Upper lobe of right lung (tissue), 1 donor: ENCODE measurements around the gene CSNK1G2. TPM values are rescaled to one million over a fixed set of nuclear protein-coding genes. Genes with fewer than 3 reads are reported as not detected.
A peak's percentile ranks its signal among the peaks of the same experiment; 100 is the strongest.

Experiments
- ATAC-seq: fragments of 200-7000 bp; cut with Tn5 transposase; one replicate; pipeline ENCODE4 v1.9.1; 2020; ENCODE audit warnings: mild to moderate bottlenecking, moderate library complexity
- DNase-seq: peaks from one replicate; pipeline ENCODE4 v3.0.0-alpha.2; 2020
- H3K27ac ChIP-seq: fragments of 200-600 bp; one replicate; pipeline ENCODE4 v1.8.0; 2022
- H3K27me3 ChIP-seq: fragments of 200-600 bp; one replicate; pipeline ENCODE4 v1.8.0; 2022; ENCODE audit warnings: mild to moderate bottlenecking
- H3K36me3 ChIP-seq: fragments of 200-600 bp; one replicate; pipeline ENCODE4 v1.8.0; 2022
- H3K4me1 ChIP-seq: fragments of 200-600 bp; one replicate; pipeline ENCODE4 v1.8.0; 2022
- H3K4me3 ChIP-seq: fragments of 200-600 bp; one replicate; pipeline ENCODE4 v1.8.0; 2022; ENCODE audit warnings: mild to moderate bottlenecking
- H3K9me3 ChIP-seq: fragments of 200-600 bp; one replicate; pipeline ENCODE4 v1.8.0; 2022
- CTCF ChIP-seq: fragments of 200-600 bp; IDR thresholded peaks from one replicate; pipeline ENCODE4 v1.8.0; 2022; ENCODE audit warnings: antibody characterized with exemption
- intact Hi-C: fragments of 100-400 bp; cut with DNase I; formaldehyde crosslinking; loops from one replicate; pipeline ENCODE4 v1.11.0; 2022
- total RNA-seq: library from RNA; stranded (reverse); fragmentation: NEBNext Ultra II Directional; extraction: Animal tissue kit (Norgen Biotek cat#: 25700); gene quantifications from one replicate; pipeline ENCODE4 v1.2.1, GENCODE V29; 2021
- donor health status: DM: no; HTN: yes; CAD: no; lungs with severe emphysema.

Gene CSNK1G2
- total RNA-seq, 1 donor from 2014 or later: 60.6 TPM

- Histone ChIP-seq H3K27ac (no peak overlapping the region), H3K4me1 (no peaks in the 10 kb centered on the region), H3K36me3 (no peaks in the 10 kb centered on the region), H3K27me3 (no peaks in the 10 kb centered on the region), H3K9me3 (no peaks in the 10 kb centered on the region), H3K4me3 (no peak overlapping the region)
- TF ChIP-seq CTCF: no peak
- intact Hi-C loops: no loop called here
- DNase-seq (no peak), ATAC-seq (no peak)
Measured at GRCh38 chr19:2010135-2010668, 69.2 kb downstream of the CSNK1G2 start.

- Histone ChIP-seq H3K36me3 (no peaks in the 10 kb centered on the region), H3K4me3 (no peak overlapping the region), H3K27ac (no peak overlapping the region), H3K4me1 (peaks cover under 1% of the 10 kb centered on the region), H3K27me3 (no peaks in the 10 kb centered on the region), H3K9me3 (no peaks in the 10 kb centered on the region)
- no peak for ATAC-seq
- TF ChIP-seq CTCF: no peak
- DNase-seq: no peak
- intact Hi-C loops: no loop called here
Measured at GRCh38 chr19:2011169-2011568, 70.2 kb downstream of the CSNK1G2 start.

GRCh38 chr19:2012941-2013682 is 72.1 kb downstream of the CSNK1G2 start:
- ATAC-seq: no peak
- H3K4me1 ChIP-seq: peaks cover 5% of the 10 kb centered on the region
- no peak overlapping the region for H3K4me3 ChIP-seq
- H3K9me3 ChIP-seq: no peaks in the 10 kb centered on the region
- intact Hi-C loops: no loop called here
- no peaks in the 10 kb centered on the region for H3K27me3 ChIP-seq
- no peaks in the 10 kb centered on the region for H3K36me3 ChIP-seq
- H3K27ac ChIP-seq: no peak overlapping the region
- no peak for DNase-seq
- TF ChIP-seq CTCF: no peak

- no peak overlapping the region for H3K27ac ChIP-seq
- TF ChIP-seq CTCF: no peak
- no peaks in the 10 kb centered on the region for H3K36me3 ChIP-seq
- H3K4me1 ChIP-seq: peaks cover 5% of the 10 kb centered on the region
- no peak overlapping the region for H3K4me3 ChIP-seq
- ATAC-seq (no peak), DNase-seq (no peak)
- intact Hi-C loops: no loop called here
- no peaks in the 10 kb centered on the region for H3K27me3 ChIP-seq
- no peaks in the 10 kb centered on the region for H3K9me3 ChIP-seq
Measured at GRCh38 chr19:2013683-2013961, 72.7 kb downstream of the CSNK1G2 start.

GRCh38 chr19:2014131-2014571 is 73.2 kb downstream of the CSNK1G2 start:
- Histone ChIP-seq H3K36me3 (no peaks in the 10 kb centered on the region), H3K27me3 (no peaks in the 10 kb centered on the region), H3K9me3 (no peaks in the 10 kb centered on the region), H3K4me1 (peaks cover 5% of the 10 kb centered on the region), H3K4me3 (no peak overlapping the region), H3K27ac (no peak overlapping the region)
- DNase-seq: no peak
- TF ChIP-seq CTCF: no peak
- intact Hi-C loops: no loop called here
- peak; percentile 2 for ATAC-seq
